ENCODE data around the gene BPIFB1.

BPIFB1 gene

DNA sequence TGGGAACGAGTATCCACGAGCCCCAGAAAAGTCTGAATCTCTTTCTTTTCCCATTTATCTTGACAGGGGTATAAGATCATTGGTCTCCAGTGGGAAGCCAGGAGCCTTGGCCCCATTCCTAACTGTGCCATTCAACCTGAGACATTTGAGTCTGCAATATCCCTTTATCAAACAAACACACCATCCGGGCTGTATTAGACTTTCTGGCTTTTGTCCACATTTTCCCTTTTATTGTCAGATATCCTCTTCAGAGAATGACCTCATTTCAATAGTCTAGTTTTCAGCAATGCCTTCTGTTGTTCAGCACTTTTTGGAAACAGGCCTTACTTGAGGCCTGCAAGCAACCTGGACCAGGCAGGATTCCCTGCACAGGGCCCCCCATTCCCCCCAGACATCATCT lies 31.5 kb upstream of the BPIFB1 start:
- DNase-seq (ENCODE audit: low read depth): no peak
- TF ChIP-seq, protein P1, sequence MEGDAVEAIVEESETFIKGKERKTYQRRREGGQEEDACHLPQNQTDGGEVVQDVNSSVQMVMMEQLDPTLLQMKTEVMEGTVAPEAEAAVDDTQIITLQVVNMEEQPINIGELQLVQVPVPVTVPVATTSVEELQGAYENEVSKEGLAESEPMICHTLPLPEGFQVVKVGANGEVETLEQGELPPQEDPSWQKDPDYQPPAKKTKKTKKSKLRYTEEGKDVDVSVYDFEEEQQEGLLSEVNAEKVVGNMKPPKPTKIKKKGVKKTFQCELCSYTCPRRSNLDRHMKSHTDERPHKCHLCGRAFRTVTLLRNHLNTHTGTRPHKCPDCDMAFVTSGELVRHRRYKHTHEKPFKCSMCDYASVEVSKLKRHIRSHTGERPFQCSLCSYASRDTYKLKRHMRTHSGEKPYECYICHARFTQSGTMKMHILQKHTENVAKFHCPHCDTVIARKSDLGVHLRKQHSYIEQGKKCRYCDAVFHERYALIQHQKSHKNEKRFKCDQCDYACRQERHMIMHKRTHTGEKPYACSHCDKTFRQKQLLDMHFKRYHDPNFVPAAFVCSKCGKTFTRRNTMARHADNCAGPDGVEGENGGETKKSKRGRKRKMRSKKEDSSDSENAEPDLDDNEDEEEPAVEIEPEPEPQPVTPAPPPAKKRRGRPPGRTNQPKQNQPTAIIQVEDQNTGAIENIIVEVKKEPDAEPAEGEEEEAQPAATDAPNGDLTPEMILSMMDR (conservative IDR thresholded peaks at IDR 0.05; ENCODE audit: low read length): no peak
- H3K4me3 ChIP-seq (ENCODE audit: low read length): no peak overlapping the region

DNA sequence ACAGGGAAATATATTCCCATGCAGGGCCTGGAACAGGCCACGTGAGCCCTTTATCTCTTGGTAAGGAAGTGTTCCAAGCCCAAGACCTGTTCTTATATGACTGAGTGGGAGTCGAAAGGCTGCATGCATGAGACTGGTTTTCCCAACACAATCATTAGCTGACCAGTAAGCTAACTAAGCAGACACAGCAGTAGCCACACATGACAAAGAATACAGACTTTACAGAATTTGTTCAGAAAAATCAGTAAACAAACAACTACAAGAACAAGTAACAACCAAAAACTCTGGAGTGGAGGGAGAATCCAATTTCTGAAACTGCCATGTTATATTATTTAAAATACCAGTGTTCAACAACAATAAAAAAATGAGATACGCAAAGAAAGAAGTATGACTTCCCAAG lies 30.6 kb upstream of the BPIFB1 start:
- TF ChIP-seq, protein P1 (conservative IDR thresholded peaks at IDR 0.05; ENCODE audit: low read length): no peak
- no peak overlapping the region for H3K4me3 ChIP-seq (ENCODE audit: low read length)
- no peak for DNase-seq (ENCODE audit: low read depth)

DNA sequence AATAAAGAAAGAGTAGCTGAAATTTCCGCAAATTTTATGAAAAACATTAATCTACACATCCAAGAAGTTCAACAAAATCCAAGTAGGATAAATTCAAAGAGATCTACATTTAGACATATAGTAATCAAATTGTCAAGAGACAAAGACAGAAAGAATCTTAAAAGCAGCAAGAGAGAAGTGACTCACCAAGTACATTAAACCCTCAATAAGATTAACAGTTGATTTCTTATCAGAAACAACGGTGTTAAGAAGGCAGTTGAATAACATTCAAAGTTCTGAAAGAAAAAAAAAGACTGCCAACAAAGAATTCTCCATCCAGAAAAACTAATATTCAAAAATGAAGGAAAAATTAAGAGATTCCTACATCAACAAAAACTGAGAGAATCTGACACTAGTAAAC lies 28.0 kb upstream of the BPIFB1 start:
- DNase-seq (ENCODE audit: low read depth): no peak
- no peak overlapping the region for H3K4me3 ChIP-seq (ENCODE audit: low read length)
- TF ChIP-seq, protein P1 (conservative IDR thresholded peaks at IDR 0.05; ENCODE audit: low read length): no peak

DNA sequence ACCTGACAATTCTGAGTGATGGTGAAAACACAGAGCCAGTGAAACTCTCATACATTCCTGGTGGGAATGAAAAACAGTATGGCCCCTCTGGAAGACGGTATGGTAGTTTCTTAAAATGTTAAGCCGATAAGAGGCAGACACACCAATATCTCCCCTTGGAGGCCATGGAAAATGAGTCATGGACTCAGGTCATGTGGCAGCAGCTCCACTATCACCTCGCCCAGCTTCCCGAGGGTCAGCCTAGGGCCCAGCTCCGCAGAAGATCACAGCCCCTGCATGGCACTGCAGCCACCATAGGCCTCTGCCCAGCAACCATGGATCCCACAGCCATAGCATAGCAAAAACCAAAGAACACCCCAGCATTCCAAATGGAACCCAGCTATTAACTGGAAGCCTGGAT lies 25.8 kb upstream of the BPIFB1 start:
- no peak overlapping the region for H3K4me3 ChIP-seq (ENCODE audit: low read length)
- DNase-seq (ENCODE audit: low read depth): no peak
- TF ChIP-seq, protein P1 (conservative IDR thresholded peaks at IDR 0.05; ENCODE audit: low read length): no peak

DNA sequence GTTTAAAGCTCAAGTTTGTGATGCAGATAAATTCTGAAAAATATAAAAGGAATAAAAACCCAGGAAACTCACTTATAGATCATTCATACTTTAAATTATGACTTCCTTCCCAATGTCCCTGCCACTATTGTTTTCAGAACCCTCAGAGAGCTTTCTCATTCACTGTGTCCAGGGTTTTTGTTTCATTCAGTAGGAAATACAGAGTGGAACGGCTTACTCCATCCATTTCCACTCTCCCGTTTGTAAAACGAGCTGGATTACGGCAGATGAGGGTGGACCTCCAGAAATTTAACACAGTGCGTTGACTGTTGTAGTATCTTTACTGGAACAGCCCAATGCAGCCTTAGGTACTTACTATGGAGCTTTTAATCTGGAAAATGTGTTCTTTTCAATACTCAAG lies 23.6 kb upstream of the BPIFB1 start:
- DNase-seq (ENCODE audit: low read depth): no peak
- H3K4me3 ChIP-seq (ENCODE audit: low read length): no peak overlapping the region
- TF ChIP-seq, protein P1 (conservative IDR thresholded peaks at IDR 0.05; ENCODE audit: low read length): no peak

DNA sequence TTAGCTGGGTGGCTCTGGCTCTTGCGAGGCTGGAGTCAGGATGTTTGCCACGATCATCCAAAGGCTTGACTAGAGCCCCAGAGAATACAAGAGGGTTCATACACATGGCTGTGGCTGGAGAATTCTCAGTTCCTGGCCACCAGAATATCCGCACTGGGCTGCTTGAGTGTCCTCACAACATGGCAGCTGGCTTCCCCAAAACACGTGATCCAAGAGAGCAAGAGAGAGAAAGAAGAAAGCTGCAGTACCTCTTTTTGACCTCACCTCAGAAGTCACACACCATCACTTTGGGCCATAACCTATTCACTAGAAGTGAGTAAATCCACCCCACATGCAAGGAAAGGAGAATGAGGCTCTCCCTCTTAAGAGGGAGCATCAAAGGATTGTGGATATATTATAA lies 21.5 kb upstream of the BPIFB1 start:
- DNase-seq (ENCODE audit: low read depth): no peak
- TF ChIP-seq, protein P1 (conservative IDR thresholded peaks at IDR 0.05; ENCODE audit: low read length): no peak

DNA sequence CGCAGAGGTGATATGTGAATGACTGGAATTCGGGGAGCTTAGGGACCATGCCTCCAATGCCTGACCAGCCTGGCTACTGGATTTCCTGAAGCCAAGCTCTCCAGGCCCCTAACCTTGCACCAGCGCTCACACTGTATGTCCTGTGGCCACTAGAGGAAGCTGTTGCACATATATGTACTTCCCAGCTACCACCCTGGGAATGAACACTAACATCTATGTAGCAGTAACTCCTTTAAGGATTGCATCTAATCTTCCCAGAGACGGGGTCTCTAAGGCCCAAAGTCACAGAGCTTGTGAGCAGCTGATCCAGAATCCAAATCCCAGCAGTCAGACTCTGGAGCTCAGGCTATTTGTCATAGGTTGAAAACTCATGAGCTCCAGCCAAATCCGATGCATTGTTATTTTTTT lies 20.4 kb upstream of the BPIFB1 start:
- TF ChIP-seq, protein P1 (conservative IDR thresholded peaks at IDR 0.05; ENCODE audit: low read length): peak; percentile 68
- no peak overlapping the region for H3K4me3 ChIP-seq (ENCODE audit: low read length)
- DNase-seq (ENCODE audit: low read depth): peak; percentile 55

More for the DNA sequence above, 21.5 kb upstream of the BPIFB1 start:
- H3K4me3 ChIP-seq (ENCODE audit: low read length): no peak overlapping the region

Data from AG10803 (cell line).